A673 (cell line): ENCODE data around the gene TTR. TPM values are rescaled to one million over a fixed set of nuclear protein-coding genes. Genes with fewer than 3 reads are reported as not detected.

Experiments used
- BruUV-seq: library from RNA; stranded (reverse); fragments of 400-500 nt; replicated peaks from 2 replicates; lab custom pipeline; 2021; lab: Mats Ljungman, UMichigan
- CTCF ChIA-PET: fragments of 300-600 bp; sonication (Branson Sonifier 250); formaldehyde crosslinking; loops from one replicate; lab custom pipeline; 2022; ENCODE audit warnings: antibody characterized with exemption; lab: Charles Lee
- POLR2A ChIA-PET: fragments of 300-600 bp; sonication (Branson Sonifier 250); formaldehyde crosslinking; loops from one replicate; lab custom pipeline; 2022; ENCODE audit warnings: antibody characterized with exemption; ENCODE audit not compliant: low non-redundant PET; lab: Charles Lee
- DNase-seq: peaks from one replicate; pipeline ENCODE4 v3.0.0-alpha.2; 2015; ENCODE audit warnings: low spot score
- H3K27ac ChIP-seq: fragments of 200-600 bp; sonication (generic); 2 replicates; pipeline ENCODE4 v1.5.1; 2016; ENCODE audit warnings: mixed run types, low read depth, mild to moderate bottlenecking, mixed read lengths, antibody characterized with exemption, low read length; ENCODE audit not compliant: poor library complexity, severe bottlenecking
- H3K27me3 ChIP-seq: fragments of 200-600 bp; sonication (generic); replicated peaks from 2 replicates; pipeline ENCODE4 v1.6.1; 2017; ENCODE audit warnings: mixed run types, low read depth, mild to moderate bottlenecking, mixed read lengths, antibody characterized with exemption, low read length; ENCODE audit not compliant: insufficient read depth, poor library complexity
- H3K36me3 ChIP-seq: fragments of 200-600 bp; sonication (generic); 2 replicates; pipeline ENCODE4 v1.6.1; 2016; ENCODE audit warnings: mixed run types, mild to moderate bottlenecking, mixed read lengths, antibody characterized with exemption, low read length; ENCODE audit not compliant: insufficient read depth, poor library complexity, severe bottlenecking
- H3K4me1 ChIP-seq: fragments of 200-600 bp; sonication (generic); 2 replicates; pipeline ENCODE4 v1.6.1; 2017; ENCODE audit warnings: mixed run types, mild to moderate bottlenecking, mixed read lengths, antibody characterized with exemption, low read length; ENCODE audit not compliant: insufficient read depth, poor library complexity, severe bottlenecking
- H3K4me3 ChIP-seq: fragments of 200-600 bp; sonication (generic); 2 replicates; pipeline ENCODE4 v1.5.1; 2016; ENCODE audit warnings: low read depth, mixed run types, mild to moderate bottlenecking, mixed read lengths, low read length; ENCODE audit not compliant: poor library complexity, severe bottlenecking
- H3K9me3 ChIP-seq: fragments of 200-600 bp; sonication (generic); 2 replicates; pipeline ENCODE4 v1.6.1; 2016; ENCODE audit warnings: mixed run types, low read depth, mild to moderate bottlenecking, mixed read lengths, antibody characterized with exemption, low read length; ENCODE audit not compliant: poor library complexity, severe bottlenecking
- CTCF ChIP-seq: fragments of 300-800, 200-600 bp; sonication (generic); conservative IDR thresholded peaks from 2 replicates; pipeline ENCODE4 v1.5.1; 2017; ENCODE audit warnings: low read depth, mild to moderate bottlenecking, antibody characterized with exemption, low read length, moderate library complexity, mixed read lengths
- EZH2 ChIP-seq: fragments of 200-600 bp; sonication (generic); IDR thresholded peaks from 2 replicates; pipeline ENCODE4 v1.6.1; 2017; ENCODE audit warnings: borderline replicate concordance, low read depth, mild to moderate bottlenecking, mixed read lengths, antibody characterized with exemption, low read length; ENCODE audit not compliant: poor library complexity, severe bottlenecking
- intact Hi-C: fragments of 100-400 bp; cut with micrococcal nuclease; formaldehyde crosslinking; loops from one replicate; pipeline ENCODE4 v1.10.0; 2022; ENCODE audit not compliant: unreplicated experiment
- total RNA-seq: library from RNA; stranded (reverse); gene quantifications from 2 replicates; pipeline ENCODE4 v1.2.3, GENCODE V29; 2021

TTR gene
- total RNA-seq, 1 experiment from 2014 or later: not detected

- ChIA-PET POLR2A (interaction anchor here (0.5 to 0.7 kb wide), 2 partner anchors 16 to 614 kb away, joined by 3 to 4 read pairs; no protein-coding TSS in a partner anchor), CTCF (no interaction called here)
- H3K4me1 ChIP-seq: no peaks in the 10 kb centered on the region
- H3K27me3 ChIP-seq: peaks cover 22% of the 10 kb centered on the region
- no peaks in the 10 kb centered on the region for H3K36me3 ChIP-seq
- intact Hi-C loops: no loop called here
- TF ChIP-seq EZH2 (no peak), CTCF (no peak)
- no peak overlapping the region for H3K27ac ChIP-seq
- no peak for DNase-seq
- no peaks in the 10 kb centered on the region for H3K9me3 ChIP-seq
- H3K4me3 ChIP-seq: no peak overlapping the region
- no TSS peak for BruUV-seq
Measured at GRCh38 chr18:31562726-31563125, 29.0 kb upstream of the TTR start.

- no TSS peak for BruUV-seq
- Histone ChIP-seq H3K27ac (no peak overlapping the region), H3K4me3 (no peak overlapping the region), H3K27me3 (peaks cover 22% of the 10 kb centered on the region), H3K4me1 (no peaks in the 10 kb centered on the region), H3K36me3 (no peaks in the 10 kb centered on the region), H3K9me3 (no peaks in the 10 kb centered on the region)
- intact Hi-C loops: no loop called here
- TF ChIP-seq EZH2 (no peak), CTCF (no peak)
- DNase-seq: no peak
- ChIA-PET CTCF (no interaction called here), POLR2A (no interaction called here)
Measured at GRCh38 chr18:31563778-31564177, 27.9 kb upstream of the TTR start.

GRCh38 chr18:31565345-31565744 lies 26.3 kb upstream of the TTR start:
- POLR2A ChIA-PET: interaction anchor here (0.6 kb wide), 1 partner anchor 17 kb away, joined by 3 read pairs; no protein-coding TSS in a partner anchor
- no peaks in the 10 kb centered on the region for H3K9me3 ChIP-seq
- CTCF ChIA-PET: no interaction called here
- BruUV-seq: no TSS peak
- intact Hi-C loops: no loop called here
- H3K36me3 ChIP-seq: no peaks in the 10 kb centered on the region
- H3K27me3 ChIP-seq: peaks cover 22% of the 10 kb centered on the region
- DNase-seq: no peak
- H3K4me3 ChIP-seq: no peak overlapping the region
- no peak overlapping the region for H3K27ac ChIP-seq
- TF ChIP-seq EZH2 (no peak), CTCF (no peak)
- no peaks in the 10 kb centered on the region for H3K4me1 ChIP-seq
